ENCODE results near the gene CXCL3.

CXCL3 gene

GRCh38 chr4:74012130-74012529 is 26.4 kb downstream of the CXCL3 start:
- DNase-seq: no peak

- no peak for DNase-seq
These were observed 29.2 kb downstream of the CXCL3 start for GRCh38 chr4:74009307-74009706.

- no peak for DNase-seq
These were observed 32.4 kb downstream of the CXCL3 start for GRCh38 chr4:74006009-74006476.

DNA sequence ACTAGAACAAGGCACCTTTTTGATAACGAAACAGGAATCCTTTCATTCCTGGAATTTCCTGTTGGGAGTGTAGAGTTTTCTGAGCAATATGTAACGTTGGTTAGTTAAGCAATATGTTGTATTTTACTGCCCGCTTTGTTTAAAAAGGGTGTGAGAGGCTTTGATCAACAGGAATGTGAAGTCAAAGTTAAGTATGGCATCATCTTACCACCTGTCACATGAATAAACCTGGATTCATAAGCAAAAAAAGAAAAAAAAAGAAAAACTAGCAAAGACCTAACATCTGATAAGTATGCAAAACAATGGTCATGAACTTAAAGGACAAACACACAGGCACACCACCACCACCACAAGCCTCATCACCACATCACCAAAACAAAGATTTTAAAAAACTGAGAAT is 33.0 kb downstream of the CXCL3 start:
- no peak for DNase-seq

- no peak for DNase-seq
These were observed 33.8 kb downstream of the CXCL3 start for GRCh38 chr4:74004668-74005067.

DNA sequence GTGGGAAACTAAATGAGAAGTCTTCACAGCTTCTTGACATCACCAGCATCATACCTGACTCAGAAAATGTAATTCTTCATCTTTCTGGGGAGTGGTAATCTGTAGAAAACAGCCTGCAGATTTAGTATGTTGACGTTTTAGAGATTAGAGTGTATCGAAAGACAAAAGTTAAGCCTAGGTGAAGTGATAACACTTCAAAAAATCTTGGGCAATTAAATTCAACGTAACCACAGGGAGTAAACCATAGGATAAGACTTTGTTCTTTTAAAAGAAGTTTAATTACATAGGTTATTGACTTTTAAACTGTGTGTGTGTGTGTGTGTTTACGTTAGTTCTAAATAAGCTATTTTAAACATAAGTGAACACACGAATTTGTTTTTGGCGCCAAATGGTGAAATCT is 38.2 kb downstream of the CXCL3 start:
- no peak for DNase-seq

- no peak for DNase-seq
These were observed 40.2 kb downstream of the CXCL3 start, which contains the start of gene CXCL5 for GRCh38 chr4:73998040-73999011. CXCL5 (minus strand) TSS chr4:73998677; CDS start chr4:73998581, 96 bp downstream.

DNA sequence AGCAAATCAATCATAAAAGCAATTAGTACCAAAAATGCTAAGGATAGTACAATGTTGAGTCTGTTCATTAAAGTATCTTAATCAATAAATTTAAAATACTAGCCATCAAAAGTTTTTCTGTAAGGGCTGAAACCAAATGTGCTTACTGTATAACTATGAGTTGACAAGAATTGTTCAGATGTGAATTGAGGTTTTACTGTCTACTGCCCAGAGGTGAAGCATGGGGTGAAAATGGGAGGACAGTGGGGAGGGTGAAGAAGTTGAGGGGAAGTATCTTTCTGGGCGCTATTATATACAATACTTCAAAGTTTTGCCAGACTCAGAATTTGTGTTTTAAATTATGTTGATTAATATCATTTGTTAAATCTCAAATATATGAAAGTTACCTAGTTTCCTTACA is 46.4 kb downstream of the CXCL3 start:
- DNase-seq: no peak

GRCh38 chr4:73991742-73992000 is 46.8 kb downstream of the CXCL3 start:
- no peak for DNase-seq

GRCh38 chr4:73990988-73991741 is 47.3 kb downstream of the CXCL3 start:
- DNase-seq: no peak

GRCh38 chr4:73989928-73990327 is 48.6 kb downstream of the CXCL3 start:
- no peak for DNase-seq

GRCh38 chr4:73989031-73989430 is 49.5 kb downstream of the CXCL3 start:
- no peak for DNase-seq

- DNase-seq: no peak
These were observed 50.4 kb downstream of the CXCL3 start, which contains the start of gene PPBP for GRCh38 chr4:73988061-73988460. PPBP (minus strand) TSS chr4:73988190; CDS start chr4:73988103, 87 bp downstream.

Measured in stimulated activated CD4-positive, alpha-beta T cell treated with anti-CD3 and anti-CD28 coated beads, Interleukin-4, amount 100 ng/mL, for 24 hours (primary cell).